ENCODE measurements around the gene WRNIP1.
"Not testable (repeated sequence)": the region's sequence is repeated elsewhere in the genome, so short reads cannot be mapped to it uniquely, and the experiment has no call there.

WRNIP1 gene

DNA sequence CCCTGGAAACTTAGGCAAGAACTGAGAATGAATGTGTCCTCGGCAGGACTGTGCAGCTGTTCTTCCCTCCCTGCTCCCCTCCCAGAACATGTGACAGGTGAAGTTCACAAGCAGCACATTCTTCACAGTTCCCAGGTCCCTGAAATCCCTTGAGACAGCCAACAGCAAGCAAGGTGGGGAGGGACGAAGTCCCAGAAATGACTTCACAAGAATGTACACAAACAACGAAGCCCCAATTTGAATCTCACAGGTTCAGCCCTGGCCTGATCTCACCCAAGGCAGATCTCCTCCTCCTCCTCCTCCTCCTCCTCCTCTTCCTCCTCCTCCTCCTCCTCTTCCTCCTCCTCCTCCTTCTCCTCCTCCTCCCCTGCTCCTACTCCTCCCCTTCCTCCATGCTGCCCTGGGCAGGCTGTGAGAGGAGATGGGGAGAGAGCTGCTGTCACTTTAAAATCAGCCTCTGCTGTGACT is 32.4 kb downstream of the WRNIP1 start:
- Histone ChIP-seq H3K27ac (ENCODE audit: low read depth, low read length) (no peak overlapping the region), H3K27me3 (ENCODE audit: insufficient read depth, low read length) (no peaks in the 10 kb centered on the region), H3K4me1 (ENCODE audit: control insufficient read depth, insufficient read depth, low read length, unreplicated experiment) (no peaks in the 10 kb centered on the region), H3K4me3 (ENCODE audit: low read depth, low read length) (no peak overlapping the region), H2AFZ (ENCODE audit: low read length, unreplicated experiment) (no peak overlapping the region), H3K79me2 (ENCODE audit: control insufficient read depth, insufficient read depth, low read length, unreplicated experiment) (no peaks in the 10 kb centered on the region), H3K36me3 (ENCODE audit: insufficient read depth, low read length) (no peaks in the 10 kb centered on the region)

DNA sequence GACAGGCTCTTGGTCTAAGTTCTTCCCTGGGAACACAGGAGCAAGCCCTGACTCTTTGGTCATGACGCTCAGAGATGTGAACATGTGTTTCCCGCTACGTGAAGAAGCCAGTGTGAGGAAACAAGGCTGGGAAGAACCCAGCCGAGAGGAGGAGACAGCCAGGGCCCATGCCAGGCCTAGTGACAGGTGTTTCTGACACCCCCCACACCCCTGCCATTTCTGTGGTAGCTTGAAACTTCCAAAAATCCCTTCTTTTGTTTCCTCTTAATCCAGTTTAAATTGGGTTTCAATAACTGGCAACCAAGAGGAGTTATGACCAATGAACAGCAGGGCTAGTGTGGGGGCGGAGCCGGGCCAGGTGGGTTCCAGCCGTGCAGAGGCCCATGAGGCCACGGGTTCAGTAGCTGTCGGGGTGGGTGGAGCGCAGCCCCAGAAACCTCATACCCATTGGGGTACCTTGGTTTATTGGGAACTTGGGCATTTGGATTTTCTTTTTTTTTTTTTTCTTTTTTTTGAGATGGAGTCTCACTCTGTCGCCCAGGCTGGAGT is 33.5 kb downstream of the WRNIP1 start:
- no peaks in the 10 kb centered on the region for H3K4me1 ChIP-seq (ENCODE audit: control insufficient read depth, insufficient read depth, low read length, unreplicated experiment)
- H3K4me3 ChIP-seq (ENCODE audit: low read depth, low read length), result no peak overlapping the region
- no peak overlapping the region for H2AFZ ChIP-seq (ENCODE audit: low read length, unreplicated experiment)
- no peaks in the 10 kb centered on the region for H3K79me2 ChIP-seq (ENCODE audit: control insufficient read depth, insufficient read depth, low read length, unreplicated experiment)
- H3K27ac ChIP-seq (ENCODE audit: low read depth, low read length), result no peak overlapping the region
- H3K27me3 ChIP-seq (ENCODE audit: insufficient read depth, low read length), result no peaks in the 10 kb centered on the region
- no peaks in the 10 kb centered on the region for H3K36me3 ChIP-seq (ENCODE audit: insufficient read depth, low read length)

DNA sequence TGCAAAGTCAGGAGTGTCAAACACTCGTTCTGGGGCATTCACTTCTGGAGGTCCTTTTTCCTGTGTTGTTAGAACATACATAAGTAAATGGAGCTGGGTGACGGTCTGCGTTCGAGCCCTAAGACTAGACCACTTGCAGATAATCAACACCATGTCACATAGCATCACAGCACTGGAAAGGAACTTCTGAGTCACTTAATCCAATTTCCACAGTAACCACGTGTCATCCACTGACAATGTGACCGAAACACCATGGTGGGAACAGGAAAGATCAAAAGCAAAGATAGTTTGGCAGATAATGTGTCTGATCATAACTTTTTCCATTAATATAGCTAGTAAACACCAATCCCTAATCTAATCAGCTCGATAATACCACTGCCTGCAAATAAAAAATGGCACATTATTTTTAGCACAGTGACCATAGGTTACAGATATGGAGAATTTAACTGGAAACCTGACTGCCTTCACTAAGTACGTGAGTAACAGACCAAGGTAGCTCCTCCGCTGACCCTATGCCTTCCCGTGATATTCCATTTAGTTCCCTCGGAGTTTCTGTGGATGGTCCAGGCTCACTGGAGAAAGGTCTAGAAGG is 34.8 kb downstream of the WRNIP1 start:
- Histone ChIP-seq H3K27me3 (ENCODE audit: insufficient read depth, low read length) (no peaks in the 10 kb centered on the region), H3K27ac (ENCODE audit: low read depth, low read length) (no peak overlapping the region), H2AFZ (ENCODE audit: low read length, unreplicated experiment) (no peak overlapping the region), H3K4me3 (ENCODE audit: low read depth, low read length) (no peak overlapping the region), H3K79me2 (ENCODE audit: control insufficient read depth, insufficient read depth, low read length, unreplicated experiment) (no peaks in the 10 kb centered on the region), H3K36me3 (ENCODE audit: insufficient read depth, low read length) (no peaks in the 10 kb centered on the region), H3K4me1 (ENCODE audit: control insufficient read depth, insufficient read depth, low read length, unreplicated experiment) (no peaks in the 10 kb centered on the region)

DNA sequence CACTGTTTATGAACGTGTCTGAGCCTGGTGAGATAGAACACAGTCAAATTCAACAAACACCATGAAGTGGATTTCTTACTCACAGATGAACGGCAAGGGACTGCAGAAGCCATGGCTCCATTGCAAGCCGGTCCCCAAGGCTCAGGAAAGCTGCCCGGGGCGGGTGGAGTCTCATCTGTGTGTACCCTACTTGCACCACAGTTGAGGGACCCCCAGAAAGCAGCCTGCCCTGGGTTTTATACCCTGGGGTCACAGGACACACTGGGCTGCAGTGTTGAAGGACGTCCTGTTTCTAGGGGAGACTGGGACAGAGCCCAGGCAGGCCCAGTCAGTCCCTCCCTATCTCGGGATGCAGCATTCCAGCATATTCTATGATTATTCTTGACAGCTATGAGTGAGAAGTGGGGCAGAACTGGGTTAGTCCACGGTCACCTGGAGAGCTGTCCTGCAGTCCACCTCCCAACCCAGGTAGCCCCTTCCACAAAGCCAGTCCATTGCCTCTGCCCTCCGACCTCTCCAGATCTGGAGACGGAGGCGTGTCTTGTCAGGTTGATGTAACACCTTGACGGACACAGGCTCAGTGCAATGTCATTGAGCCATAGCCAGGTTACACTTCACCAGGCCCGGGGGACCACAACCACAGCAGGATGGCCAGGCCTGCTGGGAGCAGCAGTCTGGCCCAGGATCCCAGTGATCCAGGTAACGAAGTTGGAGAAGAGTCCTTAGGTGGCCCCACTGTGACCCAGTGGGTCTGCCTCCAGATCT is 35.5 kb downstream of the WRNIP1 start:
- no peak overlapping the region for H2AFZ ChIP-seq (ENCODE audit: low read length, unreplicated experiment)

DNA sequence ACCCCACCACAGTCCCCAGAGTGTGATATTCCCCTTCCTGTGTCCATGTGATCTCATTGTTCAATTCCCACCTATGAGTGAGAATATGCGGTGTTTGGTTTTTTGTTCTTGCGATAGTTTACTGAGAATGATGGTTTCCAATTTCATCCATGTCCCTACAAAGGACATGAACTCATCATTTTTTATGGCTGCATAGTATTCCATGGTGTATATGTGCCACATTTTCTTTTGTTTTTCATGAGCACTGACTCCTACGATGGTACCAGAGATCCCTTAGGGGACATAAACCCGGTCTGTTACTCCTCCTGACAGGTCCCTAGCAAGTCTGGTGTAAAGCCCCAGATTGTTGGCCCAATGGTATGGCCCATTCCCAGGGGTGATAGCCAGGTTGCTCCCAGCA is 36.5 kb downstream of the WRNIP1 start:
- H2AFZ ChIP-seq (ENCODE audit: low read length, unreplicated experiment); H3K79me2 ChIP-seq (ENCODE audit: control insufficient read depth, insufficient read depth, low read length, unreplicated experiment); H3K36me3 ChIP-seq (ENCODE audit: insufficient read depth, low read length): not testable (repeated sequence)

More for the DNA sequence above, 35.5 kb downstream of the WRNIP1 start:
- H3K4me1 ChIP-seq (ENCODE audit: control insufficient read depth, insufficient read depth, low read length, unreplicated experiment), result no peaks in the 10 kb centered on the region
- no peak overlapping the region for H3K4me3 ChIP-seq (ENCODE audit: low read depth, low read length)
- no peaks in the 10 kb centered on the region for H3K27me3 ChIP-seq (ENCODE audit: insufficient read depth, low read length)
- H3K36me3 ChIP-seq (ENCODE audit: insufficient read depth, low read length), result no peaks in the 10 kb centered on the region
- no peaks in the 10 kb centered on the region for H3K79me2 ChIP-seq (ENCODE audit: control insufficient read depth, insufficient read depth, low read length, unreplicated experiment)
- no peak overlapping the region for H3K27ac ChIP-seq (ENCODE audit: low read depth, low read length)

DNA sequence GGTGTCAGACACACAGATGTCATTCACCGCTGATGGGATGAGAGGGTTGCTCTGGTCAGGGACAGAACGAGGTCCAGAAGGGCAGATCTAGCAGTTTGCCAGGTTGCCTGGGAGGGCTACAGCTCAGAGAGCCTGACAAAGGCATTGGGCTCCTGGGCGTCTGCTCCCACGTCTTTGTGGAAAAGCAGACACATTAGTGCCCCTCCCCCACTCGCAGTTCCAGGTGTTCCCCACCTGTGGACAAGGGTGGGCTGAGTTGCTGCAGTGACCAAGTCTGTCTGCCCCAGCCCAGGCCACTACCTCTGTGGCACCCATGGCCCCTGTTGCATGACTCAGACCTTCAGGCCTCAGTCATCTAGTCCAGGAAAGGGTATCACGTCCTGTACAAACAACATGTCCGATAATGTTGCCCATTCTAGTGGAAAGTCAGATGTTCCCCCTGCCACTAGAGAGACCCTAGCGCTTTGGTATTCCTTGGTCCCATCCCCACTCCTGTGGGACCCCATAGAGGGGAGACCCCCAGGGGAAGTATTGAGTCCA is 37.4 kb downstream of the WRNIP1 start:
- Histone ChIP-seq H3K4me1 (ENCODE audit: control insufficient read depth, insufficient read depth, low read length, unreplicated experiment) (peaks cover 5% of the 10 kb centered on the region), H3K79me2 (ENCODE audit: control insufficient read depth, insufficient read depth, low read length, unreplicated experiment) (no peaks in the 10 kb centered on the region), H3K27ac (ENCODE audit: low read depth, low read length) (no peak overlapping the region), H3K27me3 (ENCODE audit: insufficient read depth, low read length) (no peaks in the 10 kb centered on the region), H2AFZ (ENCODE audit: low read length, unreplicated experiment) (no peak overlapping the region), H3K4me3 (ENCODE audit: low read depth, low read length) (no peak overlapping the region), H3K36me3 (ENCODE audit: insufficient read depth, low read length) (no peaks in the 10 kb centered on the region)

More for the DNA sequence above, 36.5 kb downstream of the WRNIP1 start:
- not testable (repeated sequence) for H3K27me3 ChIP-seq (ENCODE audit: insufficient read depth, low read length); H3K4me3 ChIP-seq (ENCODE audit: low read depth, low read length); H3K27ac ChIP-seq (ENCODE audit: low read depth, low read length); H3K4me1 ChIP-seq (ENCODE audit: control insufficient read depth, insufficient read depth, low read length, unreplicated experiment)

DNA sequence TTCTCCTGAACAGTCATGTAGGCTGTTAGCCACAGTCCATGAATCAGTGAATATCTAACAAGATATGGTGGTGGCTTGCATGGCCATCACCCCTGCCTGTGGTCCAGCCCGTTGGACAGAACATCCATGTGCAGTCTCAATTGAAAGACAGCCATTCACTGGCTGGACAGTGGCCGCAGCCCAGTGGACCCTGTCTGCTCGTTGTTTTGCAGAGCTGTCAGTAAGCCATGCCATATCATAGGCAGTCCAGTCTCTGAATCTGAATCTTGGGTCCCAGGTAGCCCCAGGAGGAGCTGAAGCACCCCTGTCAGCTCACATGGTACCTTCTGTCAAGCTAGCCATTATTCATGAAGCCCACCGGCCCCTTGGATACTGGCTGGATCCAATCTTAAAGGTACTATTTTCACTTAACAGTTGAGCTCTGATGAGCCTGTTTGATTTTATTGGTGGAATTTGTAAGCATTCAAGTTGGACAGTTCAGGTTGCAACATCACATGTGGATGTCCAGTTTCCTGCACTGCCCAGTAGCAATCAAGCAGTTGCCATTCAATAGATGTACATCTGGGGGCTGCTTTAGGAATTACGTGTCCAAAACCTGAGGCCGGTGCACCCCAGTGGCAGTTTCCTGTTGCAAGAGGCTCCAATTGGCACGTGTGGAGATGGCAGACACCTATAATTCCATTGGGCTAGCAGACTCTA is 38.7 kb downstream of the WRNIP1 start:
- no peak overlapping the region for H3K4me3 ChIP-seq (ENCODE audit: low read depth, low read length)
- H2AFZ ChIP-seq (ENCODE audit: low read length, unreplicated experiment), result no peak overlapping the region

DNA sequence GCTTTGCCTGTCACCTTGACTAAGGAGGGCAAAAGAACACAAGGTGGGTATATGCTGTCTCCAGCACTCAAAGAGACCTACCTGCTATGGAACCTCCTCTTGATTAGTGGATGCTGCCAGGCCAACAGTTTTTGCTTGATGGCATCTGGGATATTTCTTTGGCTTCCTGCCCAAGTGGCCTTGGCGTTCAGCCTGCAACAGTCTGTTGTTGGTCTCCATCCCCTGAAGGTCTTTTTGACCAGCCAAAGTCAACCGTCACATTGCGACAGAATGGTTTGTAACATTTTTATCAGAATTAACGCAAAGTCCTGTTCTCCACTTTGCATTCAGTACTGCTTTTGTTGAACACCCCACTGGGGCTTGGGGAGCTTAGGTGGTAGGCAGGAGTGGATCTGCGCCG is 39.3 kb downstream of the WRNIP1 start:
- Histone ChIP-seq H3K36me3 (ENCODE audit: insufficient read depth, low read length) (no peaks in the 10 kb centered on the region), H3K4me3 (ENCODE audit: low read depth, low read length) (no peak overlapping the region), H3K27me3 (ENCODE audit: insufficient read depth, low read length) (no peaks in the 10 kb centered on the region), H3K79me2 (ENCODE audit: control insufficient read depth, insufficient read depth, low read length, unreplicated experiment) (no peaks in the 10 kb centered on the region), H2AFZ (ENCODE audit: low read length, unreplicated experiment) (no peak overlapping the region), H3K4me1 (ENCODE audit: control insufficient read depth, insufficient read depth, low read length, unreplicated experiment) (peaks cover 5% of the 10 kb centered on the region), H3K27ac (ENCODE audit: low read depth, low read length) (no peak overlapping the region)

More for the DNA sequence above, 38.7 kb downstream of the WRNIP1 start:
- H3K79me2 ChIP-seq (ENCODE audit: control insufficient read depth, insufficient read depth, low read length, unreplicated experiment), result no peaks in the 10 kb centered on the region
- no peaks in the 10 kb centered on the region for H3K36me3 ChIP-seq (ENCODE audit: insufficient read depth, low read length)
- H3K27ac ChIP-seq (ENCODE audit: low read depth, low read length), result no peak overlapping the region
- H3K27me3 ChIP-seq (ENCODE audit: insufficient read depth, low read length), result no peaks in the 10 kb centered on the region
- H3K4me1 ChIP-seq (ENCODE audit: control insufficient read depth, insufficient read depth, low read length, unreplicated experiment), result peaks cover 5% of the 10 kb centered on the region

DNA sequence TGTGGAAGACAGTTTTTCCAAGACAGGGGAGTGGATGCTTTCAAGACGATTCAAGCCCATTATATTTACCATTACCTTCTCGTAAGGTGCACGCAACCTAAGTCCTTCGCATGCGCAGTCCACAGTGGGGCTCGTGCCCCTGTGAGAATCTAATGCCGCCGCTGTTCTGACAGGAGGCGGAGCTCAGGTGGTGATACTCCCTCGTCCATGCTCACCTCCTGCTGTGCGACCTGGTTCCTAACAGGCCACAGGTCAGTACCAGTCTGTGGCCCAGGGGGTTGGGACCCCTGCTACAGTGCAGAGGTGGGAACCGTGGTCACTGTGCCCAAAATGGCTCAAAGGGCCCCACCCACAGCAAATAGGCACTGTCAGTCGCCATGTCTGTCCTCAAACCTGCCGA is 39.8 kb downstream of the WRNIP1 start:
- no peaks in the 10 kb centered on the region for H3K27me3 ChIP-seq (ENCODE audit: insufficient read depth, low read length)
- no peak overlapping the region for H3K4me3 ChIP-seq (ENCODE audit: low read depth, low read length)
- no peak overlapping the region for H2AFZ ChIP-seq (ENCODE audit: low read length, unreplicated experiment)
- peaks cover 5% of the 10 kb centered on the region for H3K4me1 ChIP-seq (ENCODE audit: control insufficient read depth, insufficient read depth, low read length, unreplicated experiment)
- no peaks in the 10 kb centered on the region for H3K36me3 ChIP-seq (ENCODE audit: insufficient read depth, low read length)
- no peaks in the 10 kb centered on the region for H3K79me2 ChIP-seq (ENCODE audit: control insufficient read depth, insufficient read depth, low read length, unreplicated experiment)
- no peak overlapping the region for H3K27ac ChIP-seq (ENCODE audit: low read depth, low read length)

DNA sequence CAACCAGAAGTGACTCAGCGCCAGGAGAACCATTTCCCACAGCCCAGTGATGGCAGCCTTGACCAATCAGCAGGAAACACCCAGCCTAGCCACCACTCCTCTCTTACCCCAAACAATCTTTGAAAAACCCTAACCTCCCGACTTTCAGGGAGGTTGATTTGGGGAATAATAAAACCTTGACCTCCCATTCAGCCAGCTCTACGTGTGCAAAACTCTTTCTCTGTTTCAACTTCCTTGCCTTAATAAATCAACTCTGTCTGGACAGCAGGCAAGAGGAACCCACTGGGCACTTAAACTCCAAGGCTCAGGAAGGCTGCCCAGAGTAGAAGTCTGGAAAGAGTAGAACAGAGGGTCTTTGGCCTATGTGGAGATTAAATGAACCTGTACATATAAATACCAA is 41.5 kb downstream of the WRNIP1 start:
- Histone ChIP-seq H3K79me2 (ENCODE audit: control insufficient read depth, insufficient read depth, low read length, unreplicated experiment) (no peaks in the 10 kb centered on the region), H3K27ac (ENCODE audit: low read depth, low read length) (no peak overlapping the region), H3K4me3 (ENCODE audit: low read depth, low read length) (no peak overlapping the region), H3K27me3 (ENCODE audit: insufficient read depth, low read length) (no peaks in the 10 kb centered on the region), H2AFZ (ENCODE audit: low read length, unreplicated experiment) (no peak overlapping the region), H3K36me3 (ENCODE audit: insufficient read depth, low read length) (no peaks in the 10 kb centered on the region), H3K4me1 (ENCODE audit: control insufficient read depth, insufficient read depth, low read length, unreplicated experiment) (peaks cover 9% of the 10 kb centered on the region)

All from ACC112 (cell line).